COLO668 (cell line): ENCODE results near the gene STRN3.
"Not testable (repeated sequence)": the region's sequence is repeated elsewhere in the genome, so short reads cannot be mapped to it uniquely, and the experiment has no call there.

Experiments used
- DNase-seq: peaks from one replicate; lab custom pipeline; 2025; ENCODE audit not compliant: unreplicated experiment; lab: John Stamatoyannopoulos, UW

Gene STRN3

DNA sequence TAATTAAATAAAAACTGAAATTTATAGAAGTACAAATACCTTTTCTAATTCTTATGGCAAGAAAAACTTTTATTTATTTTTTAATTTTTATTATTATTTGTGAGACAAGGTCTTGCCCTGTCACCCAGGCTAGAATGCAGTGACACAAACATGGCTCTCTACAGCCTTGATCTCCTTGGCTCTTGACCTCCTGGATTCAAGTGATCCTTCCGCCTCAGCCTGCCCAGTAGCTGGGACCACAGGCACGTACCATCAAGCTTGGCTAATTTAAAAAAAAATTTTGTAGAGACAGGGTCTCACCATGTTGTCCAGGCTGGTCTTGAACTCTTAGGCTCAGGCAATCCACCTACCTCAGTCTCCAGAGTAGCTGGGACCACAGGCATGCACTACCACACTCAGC is 104.4 kb downstream of the STRN3 start:
- DNase-seq, result no peak

DNA sequence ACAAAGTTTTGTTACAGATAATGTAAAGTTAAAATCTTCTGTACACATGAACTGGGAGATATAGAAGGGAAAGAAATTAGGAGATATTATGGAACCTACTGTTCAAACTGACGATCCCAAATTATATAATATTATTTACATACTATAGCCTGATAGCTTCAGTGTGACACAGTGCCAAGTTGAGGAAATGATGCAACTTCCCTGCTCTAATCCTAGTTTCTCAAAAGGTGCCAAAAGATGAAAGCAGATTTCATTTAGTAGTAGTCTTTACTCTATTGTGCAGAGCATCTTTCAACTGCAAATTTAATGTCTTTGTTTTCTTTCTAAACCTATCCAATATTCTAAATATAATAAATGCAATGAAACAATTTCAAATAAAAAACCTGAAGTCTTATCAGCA is 104.9 kb downstream of the STRN3 start:
- DNase-seq, result no peak

DNA sequence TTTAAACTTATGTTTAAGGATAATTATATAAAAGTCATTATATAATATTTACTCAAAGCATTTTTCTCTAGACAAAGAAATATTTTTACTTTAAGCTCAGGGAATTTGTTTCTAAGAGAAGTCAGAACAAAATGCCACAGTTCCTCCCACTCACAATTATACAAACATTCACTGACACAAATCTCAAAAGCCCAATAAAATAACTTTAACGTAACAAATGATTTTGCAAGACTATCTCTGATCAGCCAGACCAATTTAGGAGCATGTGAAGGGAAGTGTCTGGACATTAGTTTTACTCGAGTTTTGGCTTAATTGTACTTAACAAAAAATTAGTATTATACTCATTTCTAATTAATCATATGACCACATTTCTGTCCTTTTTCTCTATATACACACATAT is 110.6 kb downstream of the STRN3 start:
- no peak for DNase-seq

DNA sequence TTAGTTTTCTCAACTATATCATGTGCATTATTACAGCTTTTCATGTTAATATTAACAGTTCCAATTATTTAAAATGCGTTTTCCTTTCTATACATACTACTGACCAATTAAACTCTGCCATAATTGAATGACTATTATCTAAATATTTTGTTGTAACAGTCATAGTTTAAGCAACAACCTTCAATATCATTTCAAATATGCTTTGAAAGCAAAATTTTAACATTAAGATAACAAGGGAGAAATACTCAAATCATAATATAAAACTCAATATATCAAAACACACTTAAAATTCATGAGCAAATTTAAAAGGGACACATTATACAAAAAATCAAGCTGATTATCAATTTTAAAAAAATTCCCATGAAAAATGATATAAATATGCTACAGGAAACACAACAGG is 111.4 kb downstream of the STRN3 start:
- DNase-seq, result no peak

DNA sequence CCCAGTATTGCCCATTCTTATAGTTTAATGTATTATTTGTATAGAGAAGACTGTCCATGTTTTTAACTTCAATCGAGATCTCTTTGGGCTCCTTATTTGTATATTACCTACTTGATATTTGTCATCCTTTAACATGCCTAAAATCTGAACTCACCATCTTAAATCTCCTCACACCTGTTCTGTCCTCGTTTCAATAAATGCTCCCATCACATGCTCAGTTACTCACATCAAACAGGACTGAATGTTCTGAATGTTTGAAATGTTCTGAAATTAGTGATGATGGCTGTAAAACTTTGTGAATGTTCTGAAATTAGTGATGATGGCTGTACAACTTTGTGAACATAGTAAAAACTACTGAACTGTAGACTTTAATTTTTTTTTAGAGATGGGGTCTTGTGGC is 117.4 kb downstream of the STRN3 start:
- DNase-seq, result no peak

DNA sequence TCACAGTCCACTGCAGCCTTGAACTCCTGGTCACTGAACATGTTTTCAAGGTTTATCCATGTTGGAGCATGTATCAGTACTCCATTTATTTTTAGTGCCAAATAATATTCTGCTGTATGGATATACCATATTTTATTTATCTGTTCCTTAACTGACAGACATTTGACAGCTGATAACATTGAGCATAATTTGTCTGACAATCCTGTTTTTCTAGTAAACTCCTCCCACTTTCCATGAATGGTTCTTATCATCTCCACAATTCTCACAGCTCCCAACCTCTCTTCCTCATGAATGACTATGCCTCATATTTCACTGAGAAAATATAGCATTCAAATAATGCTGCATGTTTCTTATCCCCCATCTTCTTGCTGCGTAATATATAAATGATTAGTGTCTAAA is 118.5 kb downstream of the STRN3 start:
- no peak for DNase-seq

DNA sequence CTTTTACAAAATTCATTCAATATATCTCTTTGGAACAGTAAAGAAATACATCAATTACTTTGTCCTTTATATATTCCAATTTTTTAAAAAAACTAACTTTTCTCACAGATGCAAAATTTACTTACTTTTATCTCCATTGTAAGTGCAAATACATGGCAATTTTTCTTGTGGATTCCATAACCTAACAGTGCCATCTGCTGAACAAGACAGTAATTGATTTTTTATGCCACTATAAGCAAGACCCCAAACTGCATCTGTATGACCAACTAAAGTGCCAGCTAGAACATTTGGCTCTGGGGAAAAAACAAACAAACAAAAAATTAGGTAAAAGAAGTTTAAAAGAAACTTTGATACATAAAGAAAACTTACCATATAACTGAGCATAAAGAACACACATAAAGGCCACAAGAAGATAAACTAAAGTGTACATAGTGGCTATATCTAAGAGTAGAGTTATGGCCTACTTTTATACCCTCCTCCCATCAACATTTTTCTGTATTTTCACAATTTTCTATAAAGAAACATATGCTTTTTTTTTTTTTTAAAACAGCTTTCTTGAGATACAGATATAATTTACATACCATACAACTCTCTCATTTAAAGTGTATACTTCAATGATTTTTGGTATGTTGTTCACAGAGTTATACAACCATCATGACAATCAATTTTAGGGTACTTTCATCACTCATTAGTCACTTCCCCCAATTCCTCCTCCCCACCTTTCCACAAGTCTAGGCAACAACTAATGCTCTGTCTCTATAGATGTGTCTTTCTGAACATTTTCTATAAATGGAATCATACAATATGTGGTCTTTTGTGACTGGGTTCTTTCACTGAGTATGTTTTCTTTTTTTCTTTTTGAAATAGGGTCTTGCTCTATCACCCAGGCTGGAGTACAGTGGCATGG is 119.2 kb downstream of the STRN3 start:
- no peak for DNase-seq

DNA sequence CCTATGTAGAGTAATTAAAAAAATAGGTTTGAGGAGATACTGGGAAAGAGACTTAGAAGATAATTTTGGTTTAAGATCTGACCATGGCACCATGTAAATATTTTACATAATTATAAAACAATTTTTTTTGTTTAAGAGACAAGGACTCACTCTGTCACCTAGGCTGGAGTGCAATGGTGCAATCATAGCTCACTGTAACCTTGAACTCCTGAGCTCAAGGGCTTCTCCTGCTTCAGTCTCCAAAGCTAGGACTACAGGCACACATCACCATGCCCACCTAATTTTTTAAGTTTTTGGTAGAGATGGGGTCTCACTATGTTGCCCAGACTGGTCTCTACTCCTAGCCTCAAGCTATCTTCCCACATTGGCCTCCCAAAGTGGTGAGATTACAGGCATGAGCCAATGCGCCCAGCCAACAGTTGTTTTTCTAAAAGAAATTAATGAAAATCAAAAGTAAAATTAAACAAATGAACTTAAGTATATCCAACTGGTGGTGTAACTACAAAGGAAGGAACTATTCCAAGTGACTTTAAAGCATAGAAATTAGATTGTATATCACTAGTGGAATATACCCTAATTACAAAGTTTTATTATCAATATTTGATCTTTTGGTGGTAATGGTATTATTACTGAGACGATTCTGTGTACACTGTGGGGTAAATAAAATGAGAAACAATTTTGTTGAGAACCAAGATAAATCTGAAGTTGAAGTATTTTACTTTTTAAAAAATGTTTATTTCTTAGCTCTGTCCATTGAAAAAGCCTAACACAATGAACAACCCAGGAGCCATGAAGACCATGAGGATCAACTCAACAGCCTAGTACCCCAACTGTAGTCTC is 122.7 kb downstream of the STRN3 start:
- DNase-seq, result no peak

DNA sequence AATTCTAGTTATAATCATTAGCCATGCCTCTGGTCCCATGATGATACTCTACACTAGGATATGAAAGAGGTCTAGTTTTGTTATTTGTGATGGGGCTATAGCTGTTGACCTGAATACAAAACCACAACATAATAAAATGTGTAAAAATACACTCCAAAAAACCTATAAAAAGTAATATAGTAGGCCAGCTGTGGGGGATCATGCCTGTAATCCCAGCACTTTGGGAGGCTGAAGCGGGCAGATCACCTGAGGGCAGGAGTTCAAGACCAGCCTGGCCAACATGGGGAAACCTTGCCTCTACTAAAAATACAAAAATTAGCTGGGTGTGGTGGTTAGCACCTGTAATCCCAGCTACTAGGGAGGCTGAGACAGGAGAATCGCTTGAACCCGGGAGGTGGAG is 129.1 kb downstream of the STRN3 start:
- DNase-seq, result not testable (repeated sequence)

DNA sequence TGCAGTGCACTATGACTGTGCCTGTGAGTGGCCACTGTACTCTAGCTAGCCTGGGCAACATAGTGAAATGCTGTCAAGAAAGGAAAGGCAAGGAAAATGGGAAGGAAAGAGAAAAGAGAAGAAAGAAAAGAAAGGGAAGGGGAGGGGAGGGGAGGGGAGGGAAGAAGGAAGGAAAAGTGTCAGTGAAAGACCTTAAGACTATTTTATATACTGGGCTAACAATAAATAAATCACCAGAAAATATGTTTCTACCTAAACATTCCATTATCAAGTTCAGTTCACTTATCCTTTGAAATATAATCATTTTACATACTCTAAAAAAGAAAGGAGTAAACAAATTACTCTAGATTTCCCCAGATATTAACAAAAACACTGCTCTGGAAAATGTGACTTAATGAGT is 129.7 kb downstream of the STRN3 start:
- DNase-seq, result no peak

DNA sequence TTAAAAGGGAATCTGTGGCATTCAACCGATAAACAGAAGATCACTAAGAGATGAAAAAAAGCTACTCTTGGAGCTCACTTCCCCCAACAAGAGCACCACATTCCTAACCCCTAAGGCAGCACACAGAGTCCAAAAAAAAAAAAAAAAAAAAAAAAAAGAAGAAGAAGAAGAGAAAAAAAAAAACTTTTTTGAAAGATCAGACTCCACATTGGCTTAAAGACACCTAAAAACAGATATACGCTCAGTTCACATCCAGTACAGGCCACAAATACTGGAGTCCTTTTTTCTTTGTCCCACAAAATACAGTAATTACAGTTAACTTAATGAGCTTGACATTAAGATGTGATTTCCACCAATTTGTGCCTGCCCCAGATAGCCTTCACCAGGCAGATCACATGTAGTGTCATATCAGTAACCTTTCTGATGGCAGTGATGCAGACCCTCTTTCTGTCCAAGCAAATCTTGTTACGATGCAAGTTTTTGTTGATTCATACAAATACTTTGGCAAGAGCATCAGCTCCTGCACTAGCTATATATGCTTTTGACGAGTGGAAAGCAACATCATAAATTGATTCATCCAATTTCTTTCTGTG is 131.2 kb downstream of the STRN3 start:
- DNase-seq, result no peak

DNA sequence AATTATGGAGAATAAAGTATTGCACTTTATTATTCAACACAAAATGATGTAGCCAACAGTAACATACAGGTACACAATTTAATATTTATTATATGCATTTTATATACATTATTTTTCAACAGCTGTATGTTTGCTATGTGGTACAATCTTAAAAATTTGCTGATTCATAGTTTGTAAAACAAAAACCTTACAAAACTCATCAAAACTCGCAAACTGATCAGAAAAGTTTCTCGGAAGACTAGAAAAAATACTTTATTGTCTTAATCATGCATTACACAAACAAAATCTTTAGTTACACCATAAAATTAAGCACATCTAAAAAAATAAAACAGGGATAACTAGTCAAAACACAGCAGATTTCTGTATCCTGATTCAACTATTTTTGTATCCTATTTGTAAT is 132.4 kb downstream of the STRN3 start:
- DNase-seq, result no peak

DNA sequence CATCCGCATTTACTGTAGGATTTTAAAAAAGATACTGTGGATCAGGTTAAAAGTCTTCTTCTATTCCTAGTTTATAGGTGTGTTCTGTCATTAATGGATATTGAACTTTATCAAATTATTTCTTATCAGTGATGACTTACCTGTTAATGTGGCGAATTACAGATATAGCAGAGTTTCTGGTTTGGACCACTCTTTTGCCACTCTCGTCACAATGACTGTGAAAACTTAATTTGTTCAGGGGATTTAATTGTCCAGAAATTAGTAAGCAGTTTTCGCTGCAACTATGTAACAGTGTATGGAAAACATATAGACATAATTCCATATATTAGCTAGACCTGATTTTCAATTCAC is 137.0 kb downstream of the STRN3 start:
- no peak for DNase-seq

DNA sequence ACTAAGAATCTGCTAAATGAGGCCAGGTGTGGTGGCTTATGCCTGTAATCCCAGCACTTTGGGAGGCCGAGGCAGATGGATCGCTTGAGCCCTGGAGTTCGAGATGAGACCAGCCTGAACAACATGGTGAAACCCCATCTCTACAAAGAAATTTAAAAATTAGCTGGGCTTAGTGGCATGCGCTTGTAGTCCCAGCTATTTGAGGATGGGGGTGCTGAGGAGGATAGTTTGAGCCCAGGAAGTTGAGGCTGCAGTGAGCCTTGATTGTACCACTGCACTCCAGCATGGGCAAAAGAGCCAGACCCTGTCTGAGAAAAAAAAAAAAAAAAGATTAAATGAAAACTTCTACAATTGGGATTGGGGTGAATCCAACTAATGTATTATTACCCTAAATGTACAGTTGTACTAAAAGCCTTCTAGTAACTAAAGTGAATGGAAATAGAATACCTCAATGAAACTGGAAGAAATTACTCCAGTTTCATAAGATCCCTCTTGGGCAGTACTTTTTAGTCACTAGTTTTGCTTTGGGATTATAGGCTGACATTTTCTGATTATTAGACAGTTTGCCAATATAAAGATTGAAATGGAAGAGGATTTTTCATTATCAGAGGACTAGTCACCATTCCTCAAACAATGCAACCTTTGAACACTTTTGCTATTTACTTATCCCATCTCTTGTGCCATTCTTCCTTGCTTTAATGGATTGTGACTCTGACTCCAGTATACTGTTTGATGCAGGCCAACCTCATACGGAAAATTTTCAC is 137.5 kb downstream of the STRN3 start:
- no peak for DNase-seq

DNA sequence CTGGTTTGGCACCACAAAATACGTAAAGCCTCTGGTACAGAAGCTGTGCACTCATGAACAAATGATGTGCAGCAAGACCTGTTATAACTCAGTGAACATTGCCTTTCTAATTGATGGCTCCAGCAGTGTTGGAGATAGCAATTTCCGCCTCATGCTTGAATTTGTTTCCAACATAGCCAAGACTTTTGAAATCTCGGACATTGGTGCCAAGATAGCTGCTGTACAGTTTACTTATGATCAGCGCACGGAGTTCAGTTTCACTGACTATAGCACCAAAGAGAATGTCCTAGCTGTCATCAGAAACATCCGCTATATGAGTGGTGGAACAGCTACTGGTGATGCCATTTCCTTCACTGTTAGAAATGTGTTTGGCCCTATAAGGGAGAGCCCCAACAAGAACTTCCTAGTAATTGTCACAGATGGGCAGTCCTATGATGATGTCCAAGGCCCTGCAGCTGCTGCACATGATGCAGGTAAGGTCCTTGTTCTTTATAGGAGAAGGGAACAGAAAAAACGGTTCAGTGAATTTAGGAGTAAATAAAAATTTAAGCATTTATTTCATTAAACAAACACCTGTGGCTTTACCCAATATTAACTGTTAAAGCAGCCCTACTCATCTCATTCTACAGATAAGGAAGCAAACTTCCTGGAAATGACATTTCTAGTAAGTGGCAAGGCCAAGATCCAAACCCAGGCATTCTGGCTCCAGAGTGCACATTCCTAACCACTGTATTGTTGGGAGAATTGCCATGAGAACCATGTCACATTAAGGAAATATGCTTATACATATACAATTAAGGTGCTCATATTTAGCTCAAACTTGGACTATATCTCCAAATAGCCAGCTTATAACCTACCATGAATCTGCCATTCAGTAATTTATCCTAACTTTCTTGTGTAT is 140.1 kb downstream of the STRN3 start:
- no peak for DNase-seq

DNA sequence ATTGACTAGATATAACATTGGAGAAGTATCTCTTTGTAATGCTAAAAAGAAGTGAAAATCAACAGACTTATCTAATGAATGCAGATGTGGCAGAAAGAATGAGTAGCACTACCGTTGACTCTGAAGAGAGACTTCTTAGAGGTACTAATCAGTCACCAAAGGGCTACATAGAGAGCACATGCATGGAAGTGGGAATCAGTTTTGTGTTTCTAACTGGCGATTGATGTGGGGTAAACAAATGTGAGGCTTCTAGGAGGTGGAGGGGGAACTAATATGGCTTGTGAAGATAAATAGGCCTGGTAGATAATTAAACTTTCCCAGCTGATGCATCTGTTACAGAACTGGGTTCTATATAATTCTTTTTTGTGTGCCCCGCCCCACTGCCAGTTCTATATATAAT is 141.3 kb downstream of the STRN3 start:
- DNase-seq, result no peak

DNA sequence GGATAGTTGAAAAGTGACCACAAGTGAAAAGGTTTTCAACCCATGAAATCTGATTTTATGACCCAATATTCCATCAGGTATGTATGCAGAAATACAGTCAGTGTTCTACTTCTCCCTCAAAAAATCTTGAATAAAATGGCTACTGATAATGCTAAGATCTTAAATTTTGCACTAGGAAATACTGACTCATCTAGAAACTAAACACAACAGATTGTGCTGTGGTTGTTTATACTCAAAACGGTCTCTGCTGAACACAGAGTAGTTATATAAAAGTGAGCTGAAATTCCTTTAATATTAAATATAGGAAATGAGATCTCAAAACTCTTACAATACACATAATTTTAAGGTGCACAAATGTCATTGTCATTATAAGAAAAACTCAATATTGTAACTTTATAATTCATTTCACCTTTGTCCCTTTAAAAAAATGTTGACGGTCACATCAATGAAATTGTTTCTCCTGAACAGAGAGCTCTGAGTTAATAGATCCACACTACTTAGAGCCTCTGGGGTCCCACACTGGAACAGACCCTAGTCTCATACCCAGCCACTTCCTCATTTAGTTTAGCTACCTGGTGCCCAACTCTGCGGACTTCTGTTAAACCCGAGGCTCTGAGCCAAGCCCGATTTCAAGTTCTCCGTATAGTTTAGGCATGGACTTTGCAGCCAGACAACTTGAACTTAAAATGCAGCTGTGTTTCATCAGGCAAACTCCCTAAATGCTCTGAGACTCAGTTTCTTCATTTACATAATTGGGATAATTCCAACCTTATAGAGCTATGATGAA is 142.5 kb downstream of the STRN3 start:
- DNase-seq, result no peak

DNA sequence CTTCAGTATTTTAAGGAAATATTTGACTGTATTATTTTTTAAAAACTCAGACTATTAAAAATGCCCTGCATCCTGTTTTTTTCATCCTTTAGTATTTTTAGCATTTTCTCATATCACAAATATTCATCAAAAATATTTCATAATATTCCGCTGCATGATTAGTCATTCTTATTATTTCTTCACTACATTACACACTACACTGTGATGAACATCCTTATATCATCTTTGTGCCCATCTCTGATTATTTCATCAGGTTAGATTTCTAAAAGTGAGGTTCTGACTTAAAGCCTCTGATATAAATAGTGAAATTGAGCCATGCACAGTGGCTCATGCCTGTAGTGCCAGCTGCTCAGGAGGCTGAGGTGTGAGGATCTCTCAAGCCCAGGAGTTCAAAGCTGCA is 143.7 kb downstream of the STRN3 start:
- no peak for DNase-seq

DNA sequence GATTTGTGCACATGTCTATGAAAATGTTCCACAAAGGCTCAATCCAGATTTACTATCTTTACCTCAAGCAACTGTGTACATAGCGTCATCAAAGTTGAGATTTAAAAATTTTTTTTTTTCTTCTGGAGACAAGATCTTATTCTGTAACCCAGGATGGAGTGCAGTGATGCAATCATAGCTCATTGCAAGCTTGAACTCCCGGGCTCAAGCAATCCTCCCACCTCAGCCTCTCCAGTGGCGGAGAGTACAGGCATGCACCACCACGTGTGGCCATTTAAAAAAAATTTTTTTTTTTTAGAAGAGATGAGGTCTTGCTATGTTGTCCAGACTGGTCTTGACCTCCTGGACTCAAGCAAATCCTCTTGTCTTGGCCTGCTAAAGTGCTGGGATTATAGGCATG is 149.5 kb downstream of the STRN3 start:
- DNase-seq, result no peak

DNA sequence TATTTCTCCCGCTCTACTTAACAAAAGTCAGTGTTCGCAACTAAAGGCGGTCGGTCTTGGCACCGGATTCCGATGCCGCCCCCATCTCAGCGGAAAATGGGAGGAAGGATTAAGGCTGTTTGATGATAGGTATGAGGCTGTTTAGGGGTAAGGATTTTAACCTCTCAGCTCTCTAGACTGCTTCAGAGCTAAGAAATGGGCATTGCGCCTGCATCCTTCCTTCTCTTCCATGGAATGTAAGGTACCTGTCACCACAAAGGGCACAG is 150.5 kb downstream of the STRN3 start:
- DNase-seq, result no peak
